Loucy (cell line): Measurements from ENCODE around the gene C17orf67.

Experiments
- H2AFZ ChIP-seq: fragments of 200-600 bp; sonication (generic); 2 replicates; pipeline ENCODE4 v1.6.0; 2016; ENCODE audit warnings: antibody characterized with exemption, mild to moderate bottlenecking, low read length, moderate library complexity
- H3F3A ChIP-seq: fragments of 200-600 bp; 2 replicates; pipeline ENCODE4 v1.6.0; 2016; ENCODE audit warnings: antibody characterized with exemption, low read depth, mild to moderate bottlenecking
- H3K27me3 ChIP-seq: fragments of 200-600 bp; sonication (generic); 2 replicates; pipeline ENCODE4 v1.6.1; 2014; ENCODE audit warnings: low read length, mild to moderate bottlenecking; ENCODE audit not compliant: insufficient read depth, poor library complexity, severe bottlenecking
- H3K36me3 ChIP-seq: fragments of 200-600 bp; sonication (generic); 2 replicates; pipeline ENCODE4 v1.6.1; 2016; ENCODE audit warnings: low read length; ENCODE audit not compliant: insufficient read depth
- H3K4me1 ChIP-seq: fragments of 200-600 bp; sonication (generic); 2 replicates; pipeline ENCODE4 v1.5.1; 2014; ENCODE audit warnings: low read length, mild to moderate bottlenecking; ENCODE audit not compliant: insufficient read depth, poor library complexity, severe bottlenecking
- H3K4me2 ChIP-seq: fragments of 200-600 bp; sonication (generic); 2 replicates; pipeline ENCODE4 v1.6.0; 2014; ENCODE audit warnings: antibody characterized with exemption, low read length, low read depth, mild to moderate bottlenecking; ENCODE audit not compliant: poor library complexity, severe bottlenecking
- H3K4me3 ChIP-seq: fragments of 200-600 bp; sonication (generic); 2 replicates; pipeline ENCODE4 v1.5.1; 2014; ENCODE audit warnings: low read length, mild to moderate bottlenecking, mixed read lengths; ENCODE audit not compliant: poor library complexity, severe bottlenecking
- H3K79me2 ChIP-seq: fragments of 200-600 bp; sonication (generic); 2 replicates; pipeline ENCODE4 v1.6.1; 2014; ENCODE audit warnings: low read length; ENCODE audit not compliant: insufficient read depth
- H3K9ac ChIP-seq: fragments of 200-600 bp; sonication (generic); 2 replicates; pipeline ENCODE4 v1.6.0; 2014; ENCODE audit warnings: mild to moderate bottlenecking, low read depth, low read length, moderate library complexity; ENCODE audit not compliant: poor library complexity, severe bottlenecking
- H3K9me2 ChIP-seq: fragments of 200-600 bp; sonication (generic); replicated peaks from 2 replicates; pipeline ENCODE4 v1.6.1; 2016; ENCODE audit warnings: low read depth, low read length, mixed read lengths
- H3K9me3 ChIP-seq: fragments of 200-600 bp; sonication (generic); 2 replicates; pipeline ENCODE4 v1.6.1; 2014; ENCODE audit warnings: mild to moderate bottlenecking, antibody characterized with exemption, low read length, low read depth; ENCODE audit not compliant: insufficient read depth
- H4K20me1 ChIP-seq: fragments of 200-600 bp; sonication (generic); 2 replicates; pipeline ENCODE4 v1.6.0; 2014; ENCODE audit warnings: antibody characterized with exemption, low read length, mild to moderate bottlenecking; ENCODE audit not compliant: insufficient read depth, poor library complexity, severe bottlenecking
- EZH2phosphoT487 ChIP-seq: fragments of 200-600 bp; IDR thresholded peaks from 2 replicates; pipeline ENCODE4 v1.6.1; 2018; ENCODE audit warnings: antibody characterized with exemption, mild to moderate bottlenecking, moderate library complexity, borderline replicate concordance
- TF ChIP-seq, protein P1 (sequence below): fragments of 200-600 bp; sonication (generic); conservative IDR thresholded peaks from 2 replicates; pipeline ENCODE4 v1.5.1; 2014; ENCODE audit warnings: mild to moderate bottlenecking, antibody characterized with exemption, low read length

The C17orf67 gene

GRCh38 chr17:56812901-56813388 lies 20.8 kb downstream of the C17orf67 start:
- Histone ChIP-seq H3K79me2 (no peaks in the 10 kb centered on the region), H3K4me3 (no peak overlapping the region), H3K9me3 (no peaks in the 10 kb centered on the region), H4K20me1 (no peaks in the 10 kb centered on the region), H3K4me2 (no peak overlapping the region), H2AFZ (no peak overlapping the region; the same call in 1 of the 2 replicates), H3K4me1 (peaks cover 12% of the 10 kb centered on the region), H3K9ac (no peak overlapping the region), H3K27me3 (no peaks in the 10 kb centered on the region), H3K36me3 (no peaks in the 10 kb centered on the region), H3K9me2 (no peaks in the 10 kb centered on the region), H3F3A (no peaks in the 10 kb centered on the region)
- TF ChIP-seq, protein P1, sequence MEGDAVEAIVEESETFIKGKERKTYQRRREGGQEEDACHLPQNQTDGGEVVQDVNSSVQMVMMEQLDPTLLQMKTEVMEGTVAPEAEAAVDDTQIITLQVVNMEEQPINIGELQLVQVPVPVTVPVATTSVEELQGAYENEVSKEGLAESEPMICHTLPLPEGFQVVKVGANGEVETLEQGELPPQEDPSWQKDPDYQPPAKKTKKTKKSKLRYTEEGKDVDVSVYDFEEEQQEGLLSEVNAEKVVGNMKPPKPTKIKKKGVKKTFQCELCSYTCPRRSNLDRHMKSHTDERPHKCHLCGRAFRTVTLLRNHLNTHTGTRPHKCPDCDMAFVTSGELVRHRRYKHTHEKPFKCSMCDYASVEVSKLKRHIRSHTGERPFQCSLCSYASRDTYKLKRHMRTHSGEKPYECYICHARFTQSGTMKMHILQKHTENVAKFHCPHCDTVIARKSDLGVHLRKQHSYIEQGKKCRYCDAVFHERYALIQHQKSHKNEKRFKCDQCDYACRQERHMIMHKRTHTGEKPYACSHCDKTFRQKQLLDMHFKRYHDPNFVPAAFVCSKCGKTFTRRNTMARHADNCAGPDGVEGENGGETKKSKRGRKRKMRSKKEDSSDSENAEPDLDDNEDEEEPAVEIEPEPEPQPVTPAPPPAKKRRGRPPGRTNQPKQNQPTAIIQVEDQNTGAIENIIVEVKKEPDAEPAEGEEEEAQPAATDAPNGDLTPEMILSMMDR, result no peak
- TF ChIP-seq EZH2phosphoT487, result no peak

GRCh38 chr17:56810891-56811775 lies 22.6 kb downstream of the C17orf67 start:
- no peaks in the 10 kb centered on the region for H4K20me1 ChIP-seq
- no peaks in the 10 kb centered on the region for H3K9me3 ChIP-seq
- H2AFZ ChIP-seq, result no peak overlapping the region
- H3K9ac ChIP-seq, result no peak overlapping the region
- no peak overlapping the region for H3K4me3 ChIP-seq
- no peak overlapping the region for H3K4me2 ChIP-seq
- TF ChIP-seq, protein P1, result no peak
- no peak for TF ChIP-seq EZH2phosphoT487
- H3K79me2 ChIP-seq, result no peaks in the 10 kb centered on the region
- no peaks in the 10 kb centered on the region for H3K36me3 ChIP-seq
- no peaks in the 10 kb centered on the region for H3F3A ChIP-seq
- H3K27me3 ChIP-seq, result no peaks in the 10 kb centered on the region
- H3K4me1 ChIP-seq, result peaks cover 19% of the 10 kb centered on the region
- no peaks in the 10 kb centered on the region for H3K9me2 ChIP-seq

- H3F3A ChIP-seq, result no peaks in the 10 kb centered on the region
- TF ChIP-seq, protein P1, result no peak
- no peak for TF ChIP-seq EZH2phosphoT487
- no peak overlapping the region for H2AFZ ChIP-seq
Measured at GRCh38 chr17:56810343-56810742, 23.4 kb downstream of the C17orf67 start.

More at GRCh38 chr17:56810343-56810742, 23.4 kb downstream of the C17orf67 start:
- no peaks in the 10 kb centered on the region for H3K79me2 ChIP-seq
- H3K27me3 ChIP-seq, result no peaks in the 10 kb centered on the region
- no peak overlapping the region for H3K4me3 ChIP-seq
- H3K36me3 ChIP-seq, result no peaks in the 10 kb centered on the region
- no peaks in the 10 kb centered on the region for H3K9me2 ChIP-seq
- H3K4me2 ChIP-seq, result no peak overlapping the region
- no peaks in the 10 kb centered on the region for H4K20me1 ChIP-seq
- no peak overlapping the region for H3K9ac ChIP-seq
- H3K9me3 ChIP-seq, result no peaks in the 10 kb centered on the region
- H3K4me1 ChIP-seq, result peaks cover 19% of the 10 kb centered on the region
